HG03460 (cell line): Measurements from ENCODE around the gene STRIT1.
"Not testable (repeated sequence)": the region's sequence is repeated elsewhere in the genome, so short reads cannot be mapped to it uniquely, and the experiment has no call there.

Experiments used
- ATAC-seq: cut with Tn5 transposase; IDR thresholded peaks from one replicate; pipeline ENCODE4 v1.9.1; 2021; ENCODE audit not compliant: unreplicated experiment

Gene STRIT1

DNA sequence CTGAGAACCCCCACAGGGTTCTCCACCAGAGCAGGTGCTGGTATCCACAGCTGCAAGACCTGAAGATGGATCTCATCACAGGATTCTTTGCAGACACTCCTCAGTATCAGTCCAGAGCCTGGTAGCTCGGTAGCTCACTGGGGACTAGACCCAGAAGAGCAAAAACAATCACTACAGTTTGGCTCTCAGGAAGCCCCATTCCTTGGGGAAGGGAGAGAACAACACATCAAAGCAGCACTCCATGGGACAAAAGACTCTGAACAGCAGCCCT lies 22.2 kb downstream of the STRIT1 start:
- no peak for ATAC-seq

DNA sequence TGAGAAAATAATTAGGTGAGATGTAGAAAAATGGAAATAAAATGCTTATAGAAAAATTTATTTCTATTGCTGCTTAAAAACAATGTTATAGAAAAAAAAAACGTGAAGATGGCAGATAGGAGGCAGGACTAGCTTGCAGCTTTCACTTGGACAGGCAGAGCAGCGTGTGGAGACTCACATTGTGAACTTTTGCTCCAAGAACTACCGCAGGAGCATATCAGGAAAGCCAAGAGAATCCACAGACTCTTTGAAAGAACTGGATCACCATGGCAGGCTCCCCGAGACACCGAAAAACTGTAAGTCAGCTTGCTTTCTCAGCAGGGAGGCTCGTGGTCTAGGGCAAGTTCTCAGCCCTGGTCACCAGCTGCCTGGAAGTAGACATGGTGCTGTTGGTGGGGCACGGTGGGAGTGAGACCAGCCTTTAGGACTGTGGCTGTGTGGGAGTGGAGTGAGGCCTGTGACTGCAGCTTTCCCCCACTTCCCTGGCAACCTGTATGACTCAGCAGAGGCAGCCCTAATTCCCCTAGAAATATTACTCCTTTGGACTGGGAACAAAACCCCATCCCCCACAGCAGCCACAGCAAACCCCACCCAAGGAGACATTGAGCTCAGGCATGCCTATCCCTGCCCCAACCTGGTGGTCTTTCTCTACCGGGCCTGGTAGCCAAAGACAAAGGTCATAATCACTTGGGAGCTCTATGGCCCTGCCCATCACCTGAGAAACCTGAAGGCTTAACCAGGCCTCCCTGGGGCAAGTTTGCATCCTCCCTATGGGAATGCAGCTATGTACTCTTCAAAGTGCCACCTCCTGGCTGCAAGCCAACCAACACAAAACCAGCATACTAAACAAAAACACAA lies 22.8 kb downstream of the STRIT1 start:
- no peak for ATAC-seq

DNA sequence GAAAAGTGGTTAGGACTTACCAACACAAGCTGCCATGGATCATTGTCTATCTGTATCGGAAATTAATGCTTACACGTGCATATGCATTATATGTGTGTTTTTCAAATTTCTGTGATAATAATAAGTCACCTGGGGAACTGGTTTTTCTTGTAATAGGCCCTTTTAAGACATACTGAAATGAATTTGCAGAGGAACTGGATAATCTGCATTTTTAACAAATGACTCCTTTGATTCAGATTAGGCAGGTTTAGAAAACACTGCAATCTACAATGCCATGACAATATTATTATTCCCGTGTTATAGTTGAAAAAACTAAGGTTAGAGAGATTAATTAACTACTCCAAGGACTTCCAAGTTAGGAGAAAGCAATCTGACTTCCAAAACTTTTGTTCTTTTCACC lies 23.4 kb downstream of the STRIT1 start:
- no peak for ATAC-seq

DNA sequence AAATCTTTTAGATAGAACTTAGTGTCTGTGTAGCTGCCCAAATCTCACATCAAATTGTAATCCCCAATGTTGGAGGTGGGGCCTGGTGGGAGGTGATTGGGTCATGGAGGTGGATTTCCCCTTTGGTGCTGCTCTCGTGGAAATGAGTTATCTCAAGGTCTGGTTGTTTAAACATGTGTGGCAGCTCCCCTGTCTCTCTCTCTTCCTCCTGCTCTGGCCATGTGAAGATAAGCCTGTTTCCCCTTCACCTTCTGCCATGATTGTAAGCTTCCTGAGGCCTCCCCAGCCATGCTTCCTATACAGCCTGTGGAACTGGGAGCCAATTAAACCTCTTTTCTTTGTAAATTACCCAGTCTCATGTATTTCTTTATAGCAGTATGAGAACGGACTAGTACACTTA lies 30.6 kb downstream of the STRIT1 start:
- ATAC-seq, result not testable (repeated sequence)

DNA sequence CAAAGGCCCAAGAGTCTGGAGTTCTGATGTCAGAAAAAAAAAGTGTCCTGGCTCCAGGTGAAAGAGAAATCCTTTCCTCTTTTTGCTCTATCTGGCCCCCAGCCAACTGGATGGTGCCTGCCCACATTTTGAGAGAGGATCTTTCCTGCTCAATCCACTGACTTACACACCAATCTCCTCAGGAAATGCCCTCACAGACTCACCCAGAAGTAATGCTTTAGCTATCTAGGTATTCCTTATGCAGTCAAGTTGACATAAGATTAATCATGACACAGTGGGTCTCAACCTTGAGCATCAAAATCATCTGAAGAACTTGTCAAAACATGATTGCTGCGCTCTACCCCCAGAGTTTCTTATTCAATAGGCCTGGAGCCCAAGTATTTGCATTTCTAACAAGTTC lies 31.2 kb downstream of the STRIT1 start:
- ATAC-seq, result no peak

DNA sequence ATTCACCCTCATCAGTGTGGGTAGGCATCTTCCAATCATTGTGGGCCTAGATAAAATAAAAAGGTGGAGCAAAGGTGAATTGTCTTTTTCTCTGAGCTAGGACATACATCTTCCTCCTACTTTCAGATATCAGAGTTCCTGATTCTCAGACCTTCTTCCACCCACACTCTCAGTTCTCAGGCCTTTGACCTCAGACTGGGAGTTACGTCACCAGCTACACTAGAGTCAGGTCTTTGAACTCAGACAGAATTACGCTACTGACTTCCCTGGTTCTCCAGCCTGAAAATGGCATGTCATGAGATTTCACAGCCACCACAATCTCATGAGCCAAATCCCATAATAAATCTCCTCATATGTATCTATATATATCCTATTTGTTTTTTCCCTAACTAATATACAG lies 39.0 kb downstream of the STRIT1 start:
- no peak for ATAC-seq

DNA sequence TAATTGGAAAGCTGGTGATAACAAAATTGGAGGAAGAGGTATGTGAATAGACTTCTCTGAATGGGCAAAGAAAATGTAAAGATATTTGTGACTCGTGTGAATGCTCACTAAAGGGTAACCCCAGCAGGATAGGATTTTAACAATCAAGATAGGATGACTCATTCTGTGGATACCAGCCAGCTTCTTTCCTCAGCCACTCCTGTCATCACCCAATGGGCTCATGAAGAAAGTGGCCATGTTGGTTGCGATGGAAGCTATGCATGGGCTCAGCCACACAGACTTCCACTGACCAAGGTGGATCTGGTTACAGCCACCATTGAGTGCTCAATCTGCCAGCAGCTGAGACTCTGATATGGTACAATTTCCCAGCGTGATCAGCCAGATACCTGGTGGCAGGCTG lies 40.9 kb downstream of the STRIT1 start:
- ATAC-seq, result no peak

DNA sequence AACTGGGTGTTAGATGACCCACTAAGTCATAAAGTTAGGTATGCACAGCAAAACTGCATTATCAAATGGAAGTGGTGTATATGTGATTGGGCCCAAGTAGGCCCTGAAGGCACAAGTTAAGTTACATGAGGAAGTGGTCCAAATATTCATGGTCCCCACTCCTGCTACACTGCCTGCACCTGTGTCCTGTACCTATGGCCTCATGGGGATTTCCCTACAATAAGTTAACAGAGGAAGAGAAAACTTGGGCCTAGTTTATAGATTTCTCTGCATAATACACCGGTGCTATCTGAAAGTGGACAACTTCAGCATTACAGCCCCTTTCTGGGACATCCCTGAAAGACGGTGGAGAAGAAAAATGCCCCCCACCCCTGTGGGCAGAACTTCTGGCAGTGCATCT lies 41.5 kb downstream of the STRIT1 start:
- no peak for ATAC-seq

DNA sequence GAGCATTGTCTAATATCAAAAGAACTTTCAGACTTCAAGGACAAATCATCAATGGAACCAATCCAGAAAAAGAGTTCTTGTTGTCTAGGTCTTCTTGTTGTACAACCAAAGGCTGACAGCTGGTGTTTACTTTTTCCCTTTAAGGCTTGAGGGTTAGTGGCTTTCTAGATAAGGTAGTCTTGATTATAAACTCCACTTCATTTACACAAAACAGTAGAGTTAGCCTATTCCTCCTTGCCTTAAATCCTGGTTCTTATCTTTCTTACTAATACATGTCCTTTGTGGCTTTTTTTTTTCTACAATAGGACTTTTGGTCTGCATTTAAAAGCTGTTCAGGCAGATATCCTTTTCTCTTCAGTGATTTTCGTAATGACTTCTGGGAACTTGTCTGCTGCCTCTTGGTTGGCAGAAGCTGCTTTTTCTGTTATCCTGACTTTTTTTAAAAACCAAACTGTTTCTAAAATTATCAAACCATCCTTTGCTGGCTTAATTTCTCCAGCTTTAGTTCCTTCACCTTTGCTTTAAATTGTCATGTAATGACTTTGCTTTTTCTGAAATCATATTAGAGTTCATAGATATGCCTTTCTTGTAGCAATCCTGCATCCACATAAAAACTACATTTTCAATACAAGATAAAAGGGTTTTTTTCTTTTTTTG lies 44.8 kb downstream of the STRIT1 start:
- no peak for ATAC-seq

DNA sequence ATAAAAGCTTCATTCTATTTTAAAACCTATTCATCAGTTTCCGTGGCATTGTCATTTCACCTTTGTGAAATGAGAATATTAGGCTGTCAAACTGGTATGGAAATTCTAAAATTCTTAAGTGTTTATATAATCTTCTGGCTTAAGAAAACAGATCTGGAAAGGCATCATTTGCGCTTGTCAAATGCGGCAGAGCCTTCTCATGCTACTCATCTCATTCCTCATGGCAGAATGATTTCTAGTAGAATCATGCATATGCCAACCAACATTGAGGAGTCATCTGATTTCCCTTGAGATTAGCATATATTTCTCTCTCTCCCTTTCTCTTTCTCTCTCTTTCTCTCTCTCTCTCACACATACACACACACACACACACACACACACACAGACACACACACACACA lies 48.8 kb downstream of the STRIT1 start:
- no peak for ATAC-seq

DNA sequence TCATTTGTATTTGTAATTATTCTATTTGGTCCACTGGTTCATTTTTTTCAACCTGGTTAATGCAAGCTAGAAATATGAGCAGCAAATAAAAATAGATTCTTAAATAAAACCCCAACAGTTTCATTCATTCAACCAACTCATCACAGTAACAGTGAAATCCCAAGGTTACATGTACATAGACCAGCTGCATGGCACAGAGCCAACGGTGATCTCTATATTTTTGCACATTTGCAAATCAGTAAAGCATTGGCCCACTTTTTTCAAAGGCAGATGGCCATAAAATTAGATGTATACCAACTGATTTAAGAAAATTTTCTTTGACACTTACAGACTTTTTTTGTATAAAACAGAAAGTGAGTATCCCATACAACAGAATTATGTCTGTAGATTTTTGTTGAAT lies 49.3 kb downstream of the STRIT1 start:
- ATAC-seq, result no peak

DNA sequence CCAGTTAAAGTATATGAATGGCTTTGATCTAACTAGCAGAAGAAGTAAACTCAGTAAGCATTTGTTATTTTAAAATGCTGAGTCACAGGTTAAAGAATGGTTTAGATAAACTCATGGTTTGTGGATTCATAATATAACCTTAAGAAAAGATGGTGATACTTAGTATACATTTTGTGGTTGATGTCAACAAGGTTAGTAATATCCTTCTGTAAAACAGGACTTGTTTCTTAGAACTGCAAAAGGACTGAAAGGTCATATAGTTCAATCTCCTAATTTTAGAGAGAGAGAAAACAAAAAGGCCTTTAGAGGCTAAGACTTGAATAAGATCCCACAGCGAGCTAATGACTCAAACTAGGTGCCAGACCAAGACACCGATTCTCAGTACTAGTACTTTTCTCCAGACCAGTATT lies 50.0 kb downstream of the STRIT1 start:
- ATAC-seq, result no peak

DNA sequence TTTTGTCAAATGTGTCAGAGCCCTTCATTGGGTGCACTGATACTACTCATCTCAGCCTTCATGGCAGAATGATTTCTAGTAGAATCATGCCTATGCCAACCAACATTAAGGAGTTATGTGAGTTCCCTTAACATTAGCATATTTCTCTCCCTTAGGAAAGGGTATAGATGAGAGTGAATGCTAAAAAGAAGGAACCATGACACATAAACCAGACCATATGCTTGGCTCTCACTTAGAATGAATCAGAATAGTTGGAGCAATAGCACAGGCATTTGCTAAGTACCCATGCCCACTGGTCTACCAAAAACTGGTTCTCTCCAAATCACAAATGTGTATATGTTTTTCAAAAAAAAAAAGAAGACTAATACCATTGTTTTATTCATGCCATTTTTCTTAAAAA lies 51.1 kb downstream of the STRIT1 start:
- ATAC-seq, result no peak

DNA sequence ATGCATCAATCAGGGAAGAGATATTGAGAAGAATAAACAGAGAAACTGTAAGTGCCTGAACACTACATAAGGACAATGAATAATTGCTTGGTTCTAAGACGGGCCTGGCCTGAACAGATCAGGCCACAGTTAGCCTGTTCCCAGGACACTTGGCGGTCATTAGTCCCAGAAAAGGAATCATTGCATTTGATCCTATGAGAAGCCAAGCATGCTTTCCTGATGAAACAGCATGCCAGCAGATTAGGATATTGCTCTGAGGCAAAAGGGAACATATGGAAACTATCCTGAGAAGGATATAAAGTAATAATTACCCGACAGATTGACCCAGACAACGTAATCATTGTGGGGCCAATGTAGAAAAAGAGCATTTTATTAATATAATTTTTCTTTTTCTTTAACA lies 51.9 kb downstream of the STRIT1 start:
- no peak for ATAC-seq
